Spleen (tissue), 7 donors: ENCODE results near the gene CHD2.

Source experiments
- CTCF ChIP-seq, 11 experiments: fragments of 200-600 bp in 7 of 11; fragments of 450-650 bp in 4 of 11; sonication (generic) in 4 of 11; IDR thresholded peaks in 8 of 11; conservative IDR thresholded peaks in 3 of 11; 1 replicate in 7 of 11; 2 replicates in 4 of 11; pipeline versions ENCODE4 v1.4.0 to v1.8.0; 2016 to 2021; ENCODE audit warnings: antibody characterized with exemption in 11 of 11, inconsistent platforms in 4 of 11, mild to moderate bottlenecking in 1 of 11
- POLR2A ChIP-seq, 3 donors: fragments of 450-650 bp; IDR thresholded peaks; one replicate each; pipeline ENCODE4 v1.5.1; 2017; ENCODE audit warnings: antibody characterized with exemption in 3 of 3, mild to moderate bottlenecking in 1 of 3
- POLR2AphosphoS5 ChIP-seq, 3 donors: sonication (generic); formaldehyde crosslinking; IDR thresholded peaks; one replicate each; pipeline ENCODE4 v1.5.1; 2017; ENCODE audit warnings: antibody characterized with exemption in 3 of 3
- donor health status: DM: no; HTN: no; CAD: no; lungs with moderate emphysema.
- donor health status: DM: no; HTN: no; CAD: no.
- donor health status: DM: no; HTN: no; CAD: no.

GRCh38 chr15:92932946-92933649 is 33.0 kb downstream of the CHD2 start:
- TF ChIP-seq POLR2AphosphoS5 (IDR thresholded peaks at IDR 0.05) (no peak), CTCF (IDR thresholded peaks at IDR 0.05 in 8 of 11, conservative IDR thresholded peaks at IDR 0.05 in 3 of 11) (no peak), POLR2A (IDR thresholded peaks at IDR 0.05) (no peak)
